Stimulated activated CD8-positive, alpha-beta memory T cell treated with anti-CD3 and anti-CD28 coated beads, Interleukin-15, amount 100 ng/mL, for 24 hours (primary cell): ENCODE data around the gene NFATC4.

Experiments used
- DNase-seq: peaks from one replicate; pipeline ENCODE4 v3.0.0-alpha.2; 2020; ENCODE audit warnings: low read depth

NFATC4 gene

DNA sequence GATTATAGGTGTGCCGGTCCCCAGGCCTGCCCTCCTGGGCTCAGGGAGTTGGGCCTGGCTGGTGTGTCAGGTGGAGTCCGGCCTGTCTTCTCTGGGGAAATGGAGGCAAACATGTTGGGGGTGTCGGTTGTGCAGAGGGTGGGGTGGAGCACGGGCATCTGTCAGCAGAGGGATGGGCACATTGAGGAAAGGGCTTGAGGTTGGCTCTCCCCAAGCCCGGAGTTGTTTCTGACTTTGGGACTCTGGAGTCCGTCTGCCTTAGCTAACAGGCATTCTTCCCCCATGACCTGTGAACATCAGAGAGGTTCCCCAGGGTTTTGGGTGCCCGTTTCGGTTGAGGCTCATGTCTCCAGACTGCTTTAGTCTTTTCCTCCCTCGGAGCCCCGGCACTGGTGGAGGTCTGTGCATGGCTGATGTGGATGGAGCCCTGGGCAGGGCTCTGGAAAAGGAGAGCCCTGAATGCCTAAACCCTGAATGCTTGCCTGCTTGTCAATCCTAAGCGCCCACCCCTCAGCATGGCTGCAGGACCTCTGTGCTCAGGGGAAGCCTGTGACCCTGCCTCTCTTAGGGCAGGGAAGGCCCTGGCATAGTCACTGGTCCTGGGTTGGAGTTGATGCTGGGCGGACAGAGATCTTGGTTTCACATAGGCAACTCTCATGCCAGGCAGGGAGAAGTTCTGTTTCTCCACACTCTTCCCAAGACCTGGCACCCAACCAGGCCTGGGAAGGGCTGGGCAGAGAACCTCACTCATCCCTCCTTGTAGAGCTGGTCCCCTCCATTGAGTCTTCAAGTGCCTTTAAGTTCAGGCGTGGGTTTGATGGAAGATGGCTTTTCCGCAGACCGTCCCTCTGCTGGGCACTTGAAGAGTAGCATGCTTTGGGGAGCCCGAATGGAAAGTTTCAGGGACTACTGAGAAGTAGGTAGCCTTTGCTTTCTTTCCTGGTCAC is 43.7 kb downstream of the NFATC4 start:
- no peak for DNase-seq

GRCh38 chr14:24414077-24414476 is 46.1 kb downstream of the NFATC4 start:
- DNase-seq, result no peak

DNA sequence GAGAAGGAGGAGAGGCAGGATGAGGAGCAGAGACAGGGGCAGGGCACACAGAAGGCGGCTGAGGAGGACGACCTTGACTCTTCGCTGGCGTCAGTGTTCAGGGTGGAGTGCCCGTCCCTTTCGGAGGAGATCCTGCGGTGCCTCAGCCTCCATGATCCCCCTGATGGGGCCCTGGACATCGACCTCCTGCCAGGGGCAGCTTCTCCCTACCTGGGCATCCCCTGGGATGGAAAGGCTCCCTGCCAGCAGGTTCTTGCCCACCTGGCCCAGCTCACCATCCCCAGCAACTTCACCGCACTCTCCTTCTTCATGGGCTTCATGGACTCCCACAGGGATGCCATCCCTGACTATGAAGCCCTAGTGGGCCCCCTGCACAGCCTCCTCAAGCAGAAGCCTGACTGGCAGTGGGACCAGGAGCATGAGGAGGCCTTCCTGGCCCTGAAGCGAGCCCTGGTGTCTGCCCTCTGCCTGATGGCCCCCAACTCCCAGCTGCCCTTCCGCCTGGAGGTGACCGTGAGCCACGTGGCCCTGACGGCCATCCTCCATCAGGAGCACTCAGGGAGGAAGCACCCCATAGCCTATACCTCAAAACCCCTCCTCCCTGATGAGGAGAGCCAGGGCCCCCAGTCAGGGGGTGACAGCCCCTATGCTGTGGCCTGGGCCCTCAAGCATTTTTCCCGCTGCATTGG is 46.9 kb downstream of the NFATC4 start:
- DNase-seq, result no peak

GRCh38 chr14:24415421-24416253 is 47.7 kb downstream of the NFATC4 start:
- DNase-seq, result no peak

DNA sequence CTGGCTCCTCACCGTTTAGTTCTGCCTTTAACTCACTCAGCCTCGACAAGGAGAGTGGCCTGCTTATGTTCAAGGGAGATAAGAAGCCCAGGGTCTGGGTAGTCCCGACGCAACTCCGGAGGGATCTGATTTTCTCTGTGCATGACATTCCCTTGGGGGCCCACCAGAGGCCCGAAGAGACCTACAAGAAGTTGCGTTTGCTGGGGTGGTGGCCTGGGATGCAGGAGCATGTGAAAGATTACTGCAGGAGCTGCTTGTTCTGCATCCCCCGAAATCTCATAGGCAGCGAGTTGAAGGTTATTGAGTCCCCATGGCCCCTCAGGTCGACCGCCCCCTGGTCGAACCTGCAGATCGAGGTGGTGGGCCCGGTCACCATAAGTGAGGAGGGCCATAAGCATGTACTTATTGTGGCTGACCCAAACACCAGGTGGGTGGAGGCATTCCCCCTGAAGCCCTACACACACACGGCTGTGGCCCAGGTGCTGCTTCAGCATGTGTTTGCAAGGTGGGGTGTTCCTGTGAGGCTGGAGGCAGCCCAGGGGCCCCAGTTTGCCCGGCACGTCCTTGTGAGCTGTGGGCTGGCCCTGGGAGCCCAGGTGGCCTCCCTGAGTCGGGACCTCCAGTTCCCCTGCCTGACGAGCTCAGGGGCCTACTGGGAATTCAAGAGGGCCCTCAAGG is 48.4 kb downstream of the NFATC4 start:
- DNase-seq, result no peak

DNA sequence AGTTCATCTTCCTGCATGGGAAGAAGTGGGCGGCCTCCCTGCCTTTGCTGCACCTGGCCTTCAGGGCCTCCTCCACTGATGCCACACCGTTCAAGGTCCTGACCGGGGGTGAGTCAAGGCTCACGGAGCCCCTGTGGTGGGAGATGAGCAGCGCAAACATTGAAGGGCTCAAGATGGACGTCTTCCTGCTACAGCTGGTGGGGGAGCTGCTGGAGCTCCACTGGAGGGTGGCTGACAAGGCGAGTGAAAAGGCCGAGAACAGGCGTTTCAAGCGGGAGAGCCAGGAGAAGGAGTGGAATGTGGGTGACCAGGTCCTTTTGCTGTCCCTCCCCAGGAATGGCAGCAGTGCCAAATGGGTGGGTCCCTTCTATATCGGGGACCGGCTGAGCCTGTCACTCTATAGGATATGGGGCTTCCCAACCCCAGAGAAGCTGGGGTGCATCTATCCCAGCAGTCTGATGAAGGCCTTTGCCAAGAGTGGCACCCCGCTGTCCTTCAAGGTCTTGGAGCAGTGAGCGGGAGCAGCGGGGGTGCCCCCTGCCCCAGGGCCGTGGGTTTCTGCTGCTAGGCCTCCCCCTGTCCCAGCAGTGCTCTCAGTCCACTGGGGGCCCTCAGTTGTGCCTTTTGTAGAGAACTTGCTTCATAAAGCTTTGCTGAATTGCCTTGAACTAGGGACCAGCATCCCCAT is 49.1 kb downstream of the NFATC4 start:
- no peak for DNase-seq

- DNase-seq, result no peak
Observed at GRCh38 chr14:24417832-24418491, 50.0 kb downstream of the NFATC4 start.

- DNase-seq, result no peak
Observed at GRCh38 chr14:24418492-24418873, 50.5 kb downstream of the NFATC4 start.

- no peak for DNase-seq
Observed at GRCh38 chr14:24422261-24422660, 54.3 kb downstream of the NFATC4 start.

- DNase-seq, result no peak
Observed at GRCh38 chr14:24422694-24423601, 55.0 kb downstream of the NFATC4 start.

DNA sequence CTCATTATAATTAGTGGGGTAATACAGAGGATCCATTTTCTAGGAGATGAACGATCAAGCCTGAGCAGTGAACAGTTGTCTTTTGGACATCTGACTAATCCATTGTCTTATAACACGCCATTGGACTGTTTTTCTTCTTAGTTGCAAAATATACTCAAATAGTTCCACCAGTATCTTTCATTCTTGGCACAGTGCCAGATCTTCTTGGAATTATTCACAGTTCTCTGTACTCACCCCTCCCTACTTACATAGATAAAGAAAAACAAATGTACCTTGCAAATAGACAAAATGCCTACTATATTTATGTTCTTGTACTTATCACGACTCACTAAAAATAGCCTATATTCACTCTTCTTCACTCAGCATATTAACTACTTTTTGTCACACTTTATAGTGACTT is 57.7 kb downstream of the NFATC4 start:
- DNase-seq, result no peak

DNA sequence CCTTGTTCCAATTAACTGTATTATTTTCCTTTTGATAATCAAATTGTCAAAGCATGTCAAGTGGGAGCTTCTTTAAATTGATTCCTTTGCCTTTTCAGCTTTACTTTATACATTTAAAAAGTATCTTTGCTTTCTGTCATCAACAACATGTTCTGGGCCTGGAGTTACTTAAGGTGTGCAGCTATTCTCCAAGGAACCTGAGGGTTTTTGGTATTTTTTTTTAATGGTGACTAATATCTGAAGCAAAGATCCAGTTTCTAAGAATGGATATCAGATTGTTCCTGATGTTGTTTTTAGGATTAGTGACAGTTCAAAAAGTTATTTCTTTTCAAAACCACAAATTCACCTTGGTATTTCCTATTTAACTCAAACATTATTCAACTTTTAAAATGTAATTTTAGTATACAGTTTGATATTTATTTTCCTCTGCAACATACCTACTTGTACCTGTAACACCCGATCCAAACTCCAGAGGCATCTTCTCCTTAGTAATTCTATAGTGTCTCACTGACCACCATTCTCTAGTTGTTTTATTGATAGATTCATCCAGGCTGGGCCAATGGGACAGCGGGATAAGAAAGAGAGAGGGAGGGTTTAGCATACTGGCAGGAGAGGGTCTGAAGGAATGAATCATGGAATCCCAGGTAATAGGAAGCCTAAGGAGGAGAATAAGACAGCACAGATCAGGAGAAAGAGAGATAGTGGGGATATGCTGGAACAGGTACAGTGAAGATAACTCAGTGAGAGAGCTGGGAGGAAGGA is 58.3 kb downstream of the NFATC4 start:
- no peak for DNase-seq

GRCh38 chr14:24426912-24427536 is 59.0 kb downstream of the NFATC4 start:
- DNase-seq, result no peak

DNA sequence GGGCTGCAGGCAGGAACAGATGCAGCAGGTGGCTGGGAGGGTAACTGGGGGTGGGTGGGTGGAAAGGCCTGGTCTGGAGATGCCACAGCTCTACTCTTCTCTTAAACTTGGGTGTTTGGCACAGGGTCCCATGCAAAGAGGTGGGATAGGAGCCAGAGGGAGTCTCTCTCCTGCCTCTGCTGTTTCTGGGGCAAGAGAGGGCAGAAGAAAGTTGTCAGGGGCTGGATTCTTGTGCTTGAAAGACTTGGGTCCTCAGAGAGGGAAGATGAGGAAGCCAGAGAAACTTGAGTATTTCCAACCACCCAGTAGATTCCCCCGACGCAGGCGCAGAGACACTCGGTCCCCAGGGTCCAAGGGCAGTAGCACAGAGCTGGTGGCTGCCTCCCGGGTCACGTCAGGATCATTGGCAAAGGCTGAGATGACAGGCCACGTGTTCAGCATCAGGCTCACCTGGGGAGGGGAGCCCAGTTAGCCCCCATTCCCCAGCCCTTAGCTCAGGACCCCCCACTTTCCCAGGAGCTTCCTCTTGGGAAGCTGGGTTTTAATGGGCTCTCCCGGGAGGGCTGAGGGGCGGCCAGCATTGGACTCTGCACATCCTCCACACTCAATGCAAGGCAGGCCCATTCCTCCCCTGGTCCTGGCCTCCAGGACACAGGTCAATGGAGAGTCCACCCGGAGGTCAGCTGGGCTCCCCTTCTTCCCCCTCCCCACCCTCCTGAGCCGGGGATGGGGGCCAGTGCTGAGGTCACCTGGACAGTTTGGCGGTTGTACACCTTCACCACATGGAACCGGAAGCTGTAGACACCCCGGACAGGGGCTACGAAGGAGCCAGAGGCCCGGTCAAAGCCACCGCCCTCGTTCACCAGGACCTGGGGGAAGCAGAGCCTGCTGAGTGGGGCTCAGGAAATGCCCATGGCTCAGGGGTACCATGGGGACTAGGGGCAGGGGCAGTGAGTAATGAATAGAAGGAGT is 59.8 kb downstream of the NFATC4 start:
- no peak for DNase-seq

DNA sequence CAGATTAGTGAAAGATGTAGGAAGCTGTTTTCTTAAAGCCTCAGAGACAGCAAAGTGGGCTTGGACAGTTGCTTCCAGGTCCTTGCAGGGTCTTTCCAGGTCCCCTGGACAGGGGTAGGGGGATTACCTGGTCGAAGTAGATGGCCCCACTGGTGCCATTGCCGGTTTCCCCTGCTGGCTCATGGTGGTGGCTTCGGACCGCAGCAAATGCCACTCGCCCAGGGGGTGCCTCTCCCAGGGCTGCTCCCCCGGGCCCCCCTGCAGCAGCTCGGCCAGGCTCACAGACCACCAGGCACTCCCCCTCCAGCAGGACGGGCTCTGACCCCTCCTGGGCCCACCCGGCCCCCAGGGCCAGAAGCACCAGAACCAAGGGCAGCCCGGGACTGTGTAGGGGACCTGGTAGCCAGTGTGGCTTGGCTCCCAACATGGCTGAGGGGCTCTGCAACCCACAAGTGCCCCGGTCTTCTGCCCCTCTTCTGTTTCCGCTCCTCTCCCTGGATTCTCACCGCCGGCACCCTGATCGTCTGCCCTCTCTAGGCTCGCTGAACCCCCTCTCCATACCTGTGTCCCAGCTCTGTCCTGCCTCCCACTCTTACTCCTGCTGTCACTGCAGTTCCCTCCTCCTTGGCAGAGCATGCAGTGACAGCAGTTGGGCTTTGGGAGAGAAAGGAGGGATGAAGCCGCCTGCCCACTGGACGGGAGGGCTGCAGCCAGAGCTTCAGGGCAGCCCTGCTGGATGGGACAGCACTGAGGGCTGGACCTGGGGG is 60.8 kb downstream of the NFATC4 start:
- DNase-seq, result no peak
